Ovary (tissue), 3 donors: ENCODE results near the gene STPG4.

Experiments used
- EP300 ChIP-seq: sonication (generic); formaldehyde crosslinking; IDR thresholded peaks from one replicate; pipeline ENCODE4 v1.6.1; 2017; ENCODE audit warnings: antibody characterized with exemption
- POLR2A ChIP-seq: fragments of 450-650 bp; IDR thresholded peaks from one replicate; pipeline ENCODE4 v1.6.1; 2017; ENCODE audit warnings: antibody characterized with exemption, mild to moderate bottlenecking, moderate library complexity
- TF ChIP-seq, protein P1 (sequence below), 3 donors: fragments of 450-650 bp in 2 of 3; fragments of 200-600 bp in 1 of 3; IDR thresholded peaks; one replicate each; pipeline versions ENCODE4 v1.5.1 to v1.8.0; 2016 to 2022; ENCODE audit warnings: antibody characterized with exemption in 3 of 3, mild to moderate bottlenecking in 1 of 3
- donor health status: DM: no; HTN: no; CAD: no.

DNA sequence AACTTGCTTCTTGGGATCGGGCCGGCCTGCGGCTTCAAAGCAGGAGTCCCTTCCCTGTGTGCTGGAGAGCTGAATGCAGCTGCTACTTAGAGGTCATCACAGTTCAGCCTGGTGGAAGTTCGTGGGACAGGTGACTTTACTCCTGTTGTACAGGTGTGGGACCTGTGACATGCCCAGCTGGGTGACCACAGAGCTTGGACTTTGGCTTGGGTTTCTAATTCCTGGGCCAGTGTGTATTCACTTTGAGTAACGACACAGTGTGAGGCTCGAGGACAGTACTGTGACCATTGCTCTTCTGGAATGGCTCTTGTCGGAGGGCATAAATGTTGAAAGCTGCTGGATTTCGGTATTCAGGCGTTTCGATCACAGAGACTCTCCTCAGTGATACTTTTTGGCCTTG is 114.5 kb downstream of the STPG4 start:
- TF ChIP-seq, protein P1, sequence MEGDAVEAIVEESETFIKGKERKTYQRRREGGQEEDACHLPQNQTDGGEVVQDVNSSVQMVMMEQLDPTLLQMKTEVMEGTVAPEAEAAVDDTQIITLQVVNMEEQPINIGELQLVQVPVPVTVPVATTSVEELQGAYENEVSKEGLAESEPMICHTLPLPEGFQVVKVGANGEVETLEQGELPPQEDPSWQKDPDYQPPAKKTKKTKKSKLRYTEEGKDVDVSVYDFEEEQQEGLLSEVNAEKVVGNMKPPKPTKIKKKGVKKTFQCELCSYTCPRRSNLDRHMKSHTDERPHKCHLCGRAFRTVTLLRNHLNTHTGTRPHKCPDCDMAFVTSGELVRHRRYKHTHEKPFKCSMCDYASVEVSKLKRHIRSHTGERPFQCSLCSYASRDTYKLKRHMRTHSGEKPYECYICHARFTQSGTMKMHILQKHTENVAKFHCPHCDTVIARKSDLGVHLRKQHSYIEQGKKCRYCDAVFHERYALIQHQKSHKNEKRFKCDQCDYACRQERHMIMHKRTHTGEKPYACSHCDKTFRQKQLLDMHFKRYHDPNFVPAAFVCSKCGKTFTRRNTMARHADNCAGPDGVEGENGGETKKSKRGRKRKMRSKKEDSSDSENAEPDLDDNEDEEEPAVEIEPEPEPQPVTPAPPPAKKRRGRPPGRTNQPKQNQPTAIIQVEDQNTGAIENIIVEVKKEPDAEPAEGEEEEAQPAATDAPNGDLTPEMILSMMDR (IDR thresholded peaks at IDR 0.05), result no peak
- no peak for TF ChIP-seq POLR2A
- no peak for TF ChIP-seq EP300
